RPMI8226 (cell line): ENCODE results near the gene ERAL1.
A peak's percentile ranks its signal among the peaks of the same experiment; 100 is the strongest.
"Not testable (repeated sequence)": the region's sequence is repeated elsewhere in the genome, so short reads cannot be mapped to it uniquely, and the experiment has no call there.

Experiments used
- DNase-seq: peaks from one replicate; pipeline ENCODE4 v3.0.0-alpha.2; 2015

Gene ERAL1

GRCh38 chr17:28855336-28855679 is 492 bp downstream of the ERAL1 start:
- DNase-seq = no peak

GRCh38 chr17:28856028-28856574 is 1.3 kb downstream of the ERAL1 start:
- DNase-seq = no peak

- no peak for DNase-seq
These were observed 3.3 kb downstream of the ERAL1 start for GRCh38 chr17:28857905-28858800.

- DNase-seq = no peak
These were observed 4.1 kb downstream of the ERAL1 start for GRCh38 chr17:28858801-28859355.

- DNase-seq = no peak
These were observed 5.6 kb downstream of the ERAL1 start for GRCh38 chr17:28860363-28860808.

- DNase-seq = no peak
These were observed 6.8 kb downstream of the ERAL1 start for GRCh38 chr17:28861393-28862203.

GRCh38 chr17:28862561-28862960 is 7.7 kb downstream of the ERAL1 start:
- DNase-seq = no peak

- no peak for DNase-seq
These were observed 9.1 kb downstream of the ERAL1 start for GRCh38 chr17:28863953-28864352.

GRCh38 chr17:28864991-28865849 is 10.4 kb downstream of the ERAL1 start:
- no peak for DNase-seq

GRCh38 chr17:28865946-28866752 is 11.3 kb downstream of the ERAL1 start:
- no peak for DNase-seq

GRCh38 chr17:28867276-28867675 is 12.5 kb downstream of the ERAL1 start:
- no peak for DNase-seq

GRCh38 chr17:28871056-28871579 is 16.3 kb downstream of the ERAL1 start:
- DNase-seq = peak; percentile 11

- DNase-seq = no peak
These were observed 19.0 kb downstream of the ERAL1 start for GRCh38 chr17:28873839-28874238.

- DNase-seq = no peak
These were observed 19.9 kb downstream of the ERAL1 start for GRCh38 chr17:28874750-28875149.

- no peak for DNase-seq
These were observed 21.2 kb downstream of the ERAL1 start for GRCh38 chr17:28875848-28876550.

GRCh38 chr17:28877150-28877711 is 22.4 kb downstream of the ERAL1 start:
- not testable (repeated sequence) for DNase-seq

- no peak for DNase-seq
These were observed 23.5 kb downstream of the ERAL1 start for GRCh38 chr17:28878158-28878910.

- peak; percentile 66 for DNase-seq
These were observed 24.2 kb downstream of the ERAL1 start for GRCh38 chr17:28878981-28879380.

GRCh38 chr17:28879886-28880571 is 25.2 kb downstream of the ERAL1 start:
- no peak for DNase-seq
